SK-N-MC (cell line): ENCODE measurements around the gene PKM.
A peak's percentile ranks its signal among the peaks of the same experiment; 100 is the strongest.

ENCODE experiments used
- DNase-seq: peaks from one replicate; pipeline ENCODE4 v3.0.0-alpha.2; 2011; ENCODE audit warnings: low read depth, low spot score
- H3K27ac ChIP-seq: fragments of 200-600 bp; sonication (generic); 2 replicates; pipeline ENCODE4 v1.5.1; 2016; ENCODE audit warnings: mixed run types
- H3K36me3 ChIP-seq: fragments of 200-600 bp; sonication (generic); 2 replicates; pipeline ENCODE4 v1.6.1; 2017; ENCODE audit warnings: antibody characterized with exemption, low read length, mixed read lengths; ENCODE audit not compliant: insufficient read depth
- H3K4me3 ChIP-seq: fragments of 200-600 bp; sonication (generic); 2 replicates; pipeline ENCODE4 v1.5.1; 2016
- H3K9ac ChIP-seq: fragments of 200-600 bp; sonication (generic); 2 replicates; pipeline ENCODE4 v1.8.0; 2017; ENCODE audit warnings: mixed run types, mixed read lengths; ENCODE audit not compliant: insufficient read length
- H3K9me3 ChIP-seq: fragments of 200-600 bp; sonication (generic); 2 replicates; pipeline ENCODE4 v1.6.1; 2017; ENCODE audit warnings: low read depth, mild to moderate bottlenecking, antibody characterized with exemption, low read length, moderate library complexity, mixed read lengths
- EZH2 ChIP-seq: fragments of 200-600 bp; sonication (generic); IDR thresholded peaks from one replicate; pipeline ENCODE4 v1.6.1; 2017; ENCODE audit warnings: antibody characterized with exemption
- FOXP2 ChIP-seq: optimal IDR thresholded peaks from 2 replicates; pipeline ENCODE3; 2011; ENCODE audit warnings: mild to moderate bottlenecking, moderate library complexity; ENCODE audit not compliant: insufficient read depth; ENCODE audit errors: extremely low read length, control extremely low read depth
- POLR2AphosphoS5 ChIP-seq: IDR thresholded peaks from 2 replicates; pipeline ENCODE4 v1.6.1; 2012; ENCODE audit warnings: mild to moderate bottlenecking, low read depth, low read length, borderline replicate concordance

PKM gene

GRCh38 chr15:72168808-72169190 lies 62.2 kb downstream of the PKM start:
- H3K9me3 ChIP-seq = no peaks in the 10 kb centered on the region
- H3K27ac ChIP-seq = no peak overlapping the region
- peak overlapping the region; percentile 64 for H3K4me3 ChIP-seq
- TF ChIP-seq POLR2AphosphoS5 (no peak), EZH2 (no peak), FOXP2 (no peak)
- H3K36me3 ChIP-seq = no peaks in the 10 kb centered on the region
- DNase-seq = no peak
- H3K9ac ChIP-seq = no peak overlapping the region

DNA sequence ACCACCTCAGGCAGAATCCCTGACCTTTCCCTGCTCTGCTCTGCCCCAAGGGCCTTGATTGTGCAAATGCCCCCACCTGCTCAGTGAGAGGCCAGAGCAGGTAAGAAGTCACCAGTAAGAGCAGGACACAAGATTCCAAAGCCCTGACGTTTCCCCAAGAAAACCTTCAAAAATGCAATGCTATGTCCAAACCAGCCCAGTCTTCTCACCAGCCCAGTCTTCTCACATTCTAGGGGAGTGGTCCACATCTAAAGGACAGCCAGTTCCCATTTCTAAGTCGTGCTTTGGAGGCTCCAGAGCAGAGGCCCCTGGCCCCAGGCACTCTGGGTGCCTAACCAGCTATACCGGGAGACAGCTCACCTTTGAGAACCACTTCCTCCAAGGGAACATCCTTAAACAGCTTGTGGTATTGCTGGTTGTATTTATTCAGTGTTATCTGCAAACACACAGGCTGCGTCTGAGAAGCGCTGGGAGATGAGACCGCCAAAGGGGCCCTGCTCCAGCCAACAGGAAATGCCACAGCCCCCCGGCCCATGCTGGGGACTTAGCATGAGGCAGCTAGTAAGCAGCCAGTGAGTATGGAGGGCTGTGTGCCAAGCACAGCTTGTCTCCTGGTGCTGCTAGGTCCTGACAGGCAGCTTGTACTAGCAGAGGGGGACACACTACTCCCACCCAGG lies 62.7 kb downstream of the PKM start:
- H3K9ac ChIP-seq = no peak overlapping the region
- no peak for DNase-seq
- H3K27ac ChIP-seq = no peak overlapping the region
- H3K9me3 ChIP-seq = no peaks in the 10 kb centered on the region
- peak overlapping the region; percentile 64 for H3K4me3 ChIP-seq
- H3K36me3 ChIP-seq = no peaks in the 10 kb centered on the region
- TF ChIP-seq EZH2 = no peak
- no peak for TF ChIP-seq POLR2AphosphoS5
- no peak for TF ChIP-seq FOXP2

- Histone ChIP-seq H3K9ac (no peak overlapping the region), H3K27ac (no peak overlapping the region), H3K4me3 (no peak overlapping the region), H3K36me3 (no peaks in the 10 kb centered on the region), H3K9me3 (no peaks in the 10 kb centered on the region)
- DNase-seq = no peak
- TF ChIP-seq FOXP2 = no peak
- TF ChIP-seq POLR2AphosphoS5 = no peak
- TF ChIP-seq EZH2 = no peak
These were observed 63.5 kb downstream of the PKM start for GRCh38 chr15:72167445-72167844.

DNA sequence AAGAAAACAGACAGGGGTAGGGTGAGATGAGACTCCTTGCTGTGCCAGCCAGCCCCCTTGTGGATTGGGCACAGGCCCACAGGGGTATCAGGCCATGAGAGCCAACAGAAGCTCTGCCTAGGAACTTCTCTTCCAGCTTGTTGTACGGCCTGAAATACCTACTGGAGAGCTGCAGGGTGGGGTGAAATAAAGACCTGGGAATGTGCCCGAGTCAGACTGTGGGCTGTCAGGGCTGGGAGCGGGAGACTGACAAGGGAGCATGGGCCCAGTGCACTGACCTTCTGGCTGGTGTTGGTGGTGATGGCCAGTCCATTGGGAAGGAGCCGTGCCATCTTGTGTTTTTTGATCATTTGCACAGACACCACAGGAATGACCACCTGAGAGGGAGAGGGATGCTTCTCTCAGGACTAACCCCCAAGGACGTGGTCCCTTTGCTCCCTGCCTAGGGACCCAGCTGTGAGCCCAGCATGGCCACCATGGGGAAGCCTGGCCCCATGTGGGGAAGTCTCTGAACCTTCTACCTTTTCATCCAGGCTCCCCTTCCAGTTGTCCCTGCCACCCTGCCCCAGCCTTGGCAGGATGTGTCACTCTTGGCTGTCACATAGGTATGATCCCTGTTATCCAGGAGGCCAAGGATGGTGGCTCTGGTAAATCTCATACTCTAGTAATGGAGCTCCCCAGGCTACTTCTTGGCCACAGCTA lies 64.1 kb downstream of the PKM start:
- Histone ChIP-seq H3K27ac (no peak overlapping the region), H3K9me3 (no peaks in the 10 kb centered on the region), H3K4me3 (no peak overlapping the region), H3K36me3 (no peaks in the 10 kb centered on the region), H3K9ac (no peak overlapping the region)
- TF ChIP-seq EZH2 = no peak
- TF ChIP-seq FOXP2 = no peak
- no peak for TF ChIP-seq POLR2AphosphoS5
- no peak for DNase-seq

DNA sequence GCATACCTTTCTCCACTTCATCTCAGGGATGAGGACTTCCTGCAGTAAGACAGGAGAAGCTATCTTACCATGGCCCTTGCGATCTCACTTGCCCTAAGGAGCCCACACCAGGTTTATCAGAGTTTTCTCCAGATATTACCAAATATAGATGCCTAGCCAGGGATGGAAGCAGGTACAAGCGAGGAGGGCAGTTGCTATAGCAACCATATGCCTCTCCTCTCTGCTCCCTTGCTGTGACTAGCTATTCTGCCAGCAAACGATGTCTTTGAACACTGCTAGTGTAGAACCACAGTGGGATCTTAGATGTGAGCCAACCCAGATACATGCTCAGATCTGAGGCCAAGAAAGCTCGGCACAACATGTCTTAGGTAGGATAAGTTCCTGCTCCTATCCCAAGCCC lies 67.3 kb downstream of the PKM start:
- Histone ChIP-seq H3K9ac (no peak overlapping the region), H3K4me3 (no peak overlapping the region), H3K27ac (no peak overlapping the region), H3K9me3 (no peaks in the 10 kb centered on the region), H3K36me3 (no peaks in the 10 kb centered on the region)
- TF ChIP-seq FOXP2 (no peak), EZH2 (no peak), POLR2AphosphoS5 (no peak)
- no peak for DNase-seq

- no peaks in the 10 kb centered on the region for H3K9me3 ChIP-seq
- TF ChIP-seq FOXP2 (no peak), POLR2AphosphoS5 (no peak), EZH2 (no peak)
- no peak for DNase-seq
- no peak overlapping the region for H3K9ac ChIP-seq
- no peak overlapping the region for H3K4me3 ChIP-seq
- H3K36me3 ChIP-seq = no peaks in the 10 kb centered on the region
- no peak overlapping the region for H3K27ac ChIP-seq
These were observed 68.4 kb downstream of the PKM start for GRCh38 chr15:72162569-72162968.

GRCh38 chr15:72161361-72162132 lies 69.4 kb downstream of the PKM start:
- H3K9ac ChIP-seq = no peak overlapping the region
- H3K27ac ChIP-seq = no peak overlapping the region

DNA sequence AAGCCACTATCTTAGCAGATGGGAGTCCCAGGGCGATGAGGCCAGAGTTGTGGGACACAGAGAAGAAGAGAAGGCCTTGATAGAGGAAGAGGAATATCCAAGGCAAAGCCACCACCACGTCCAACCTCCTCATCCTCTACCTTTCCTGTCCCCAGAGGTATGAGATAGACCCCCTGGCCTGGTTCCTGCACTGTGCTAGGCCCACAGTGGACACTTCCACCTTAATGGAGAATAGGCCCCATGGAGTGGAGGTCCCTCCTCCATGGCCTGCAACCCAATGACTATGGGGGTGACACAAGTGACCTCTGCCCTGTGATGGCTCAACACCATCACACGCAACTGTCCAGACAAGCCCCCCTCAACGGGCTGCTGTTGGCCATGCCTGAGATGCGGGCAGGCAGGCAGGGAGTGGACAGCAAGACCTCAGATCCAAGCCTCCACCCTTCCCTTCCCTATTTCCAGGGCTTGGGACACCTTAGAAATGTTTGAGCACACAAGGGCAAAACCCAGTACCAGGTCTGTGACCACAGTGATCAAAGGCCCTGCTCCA lies 70.2 kb downstream of the PKM start:
- no peak overlapping the region for H3K27ac ChIP-seq
- no peaks in the 10 kb centered on the region for H3K36me3 ChIP-seq
- TF ChIP-seq FOXP2 (no peak), EZH2 (no peak), POLR2AphosphoS5 (no peak)
- no peak overlapping the region for H3K9ac ChIP-seq
- no peak for DNase-seq
- no peak overlapping the region for H3K4me3 ChIP-seq
- no peaks in the 10 kb centered on the region for H3K9me3 ChIP-seq

More at GRCh38 chr15:72161361-72162132, 69.4 kb downstream of the PKM start:
- Histone ChIP-seq H3K36me3 (no peaks in the 10 kb centered on the region), H3K9me3 (no peaks in the 10 kb centered on the region), H3K4me3 (no peak overlapping the region)
- no peak for DNase-seq
- TF ChIP-seq POLR2AphosphoS5 (no peak), FOXP2 (no peak), EZH2 (no peak)
